ENCODE results near the gene UNC5CL. TPM values are rescaled to one million over a fixed set of nuclear protein-coding genes. Genes with fewer than 3 reads are reported as not detected.

The UNC5CL gene
- total RNA-seq, 1 experiment from 2014 or later, result 0.81 TPM

DNA sequence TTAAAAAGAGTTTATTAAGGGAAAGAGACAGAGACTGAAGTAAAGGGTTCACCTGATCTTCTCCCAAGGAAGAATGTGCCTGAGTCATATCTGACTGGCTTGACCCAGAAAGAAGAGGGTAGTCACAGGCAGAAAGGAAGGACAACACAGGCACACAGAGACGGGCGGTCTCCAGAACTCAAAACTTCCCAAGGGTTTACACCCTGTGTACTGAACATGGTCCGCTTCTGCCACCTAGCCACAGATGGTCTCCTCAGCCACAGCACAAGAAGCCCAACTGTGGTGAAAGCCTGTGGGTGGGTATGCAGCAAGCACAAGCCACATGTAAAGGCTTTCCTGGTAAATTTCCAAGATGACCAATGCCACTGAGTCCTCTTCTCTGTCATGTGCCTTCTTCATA is 17.2 kb downstream of the UNC5CL start:
- Histone ChIP-seq H2BK120ac (ENCODE audit: low read depth, low read length, poor library complexity, severe bottlenecking) (no peak overlapping the region), H3K56ac (ENCODE audit: insufficient read length, low read depth, low read length) (no peak overlapping the region), H2BK20ac (ENCODE audit: low read depth, low read length, poor library complexity, severe bottlenecking) (no peak overlapping the region), H4K91ac (ENCODE audit: insufficient read length, low read depth, low read length) (no peak overlapping the region), H3K27ac (ENCODE audit: insufficient read length, low read depth, low read length) (no peak overlapping the region), H2BK5ac (ENCODE audit: insufficient read length, low read length) (no peak overlapping the region), H3K9ac (ENCODE audit: extremely low read depth, insufficient read length, low read length) (no peak overlapping the region), H3K23me2 (ENCODE audit: insufficient read length, low read depth, low read length, poor library complexity, severe bottlenecking) (no peaks in the 10 kb centered on the region), H2AFZ (ENCODE audit: low read length) (no peak overlapping the region), H3K4me1 (ENCODE audit: insufficient read depth, low read length) (no peaks in the 10 kb centered on the region; the same call in 1 of the 2 replicates), H3K79me2 (ENCODE audit: insufficient read depth, low read length) (no peaks in the 10 kb centered on the region), H3T11ph (ENCODE audit: low read length) (no peak overlapping the region), H3K27me3 (ENCODE audit: insufficient read depth, low read length) (no peaks in the 10 kb centered on the region), H4K20me1 (ENCODE audit: control insufficient read depth, insufficient read depth, insufficient read length) (no peaks in the 10 kb centered on the region), H3K9me3 (ENCODE audit: control insufficient read depth, low read depth, low read length) (no peaks in the 10 kb centered on the region), H3K18ac (ENCODE audit: insufficient read length, low read depth, low read length) (no peak overlapping the region), H4K5ac (ENCODE audit: insufficient read length, low read depth, low read length) (no peak overlapping the region), H3K23ac (ENCODE audit: insufficient read length, low read depth, low read length) (no peak overlapping the region), H2BK15ac (ENCODE audit: low read depth, low read length) (no peak overlapping the region), H2AK5ac (ENCODE audit: insufficient read length, low read length) (no peak overlapping the region), H2BK12ac (ENCODE audit: insufficient read length, low read depth, low read length) (no peak overlapping the region), H3K79me1 (ENCODE audit: insufficient read depth, low read depth, low read length, poor library complexity, severe bottlenecking) (no peaks in the 10 kb centered on the region), H3K4ac (ENCODE audit: low read depth, low read length) (no peak overlapping the region), H3K4me2 (ENCODE audit: insufficient read depth, insufficient read length, low read length) (no peak overlapping the region), H4K8ac (replicated peaks; ENCODE audit: insufficient read length, low read depth, low read length) (no peak overlapping the region), H3K14ac (ENCODE audit: insufficient read depth, low read length) (no peak overlapping the region)
- no CpG with 5 or more reads among the region's 3 CpGs for WGBS (ENCODE audit: extremely low coverage, insufficient read length, low lambda C conversion rate)
- no peaks in the 10 kb centered on the region for H3K9me3 Mint-ChIP-seq
- H3K4me1 Mint-ChIP-seq, result peaks cover 4 to 8% of the 10 kb centered on the region in 2 experiments; a peak in 2 of 4 replicates
- TF ChIP-seq, protein P1, sequence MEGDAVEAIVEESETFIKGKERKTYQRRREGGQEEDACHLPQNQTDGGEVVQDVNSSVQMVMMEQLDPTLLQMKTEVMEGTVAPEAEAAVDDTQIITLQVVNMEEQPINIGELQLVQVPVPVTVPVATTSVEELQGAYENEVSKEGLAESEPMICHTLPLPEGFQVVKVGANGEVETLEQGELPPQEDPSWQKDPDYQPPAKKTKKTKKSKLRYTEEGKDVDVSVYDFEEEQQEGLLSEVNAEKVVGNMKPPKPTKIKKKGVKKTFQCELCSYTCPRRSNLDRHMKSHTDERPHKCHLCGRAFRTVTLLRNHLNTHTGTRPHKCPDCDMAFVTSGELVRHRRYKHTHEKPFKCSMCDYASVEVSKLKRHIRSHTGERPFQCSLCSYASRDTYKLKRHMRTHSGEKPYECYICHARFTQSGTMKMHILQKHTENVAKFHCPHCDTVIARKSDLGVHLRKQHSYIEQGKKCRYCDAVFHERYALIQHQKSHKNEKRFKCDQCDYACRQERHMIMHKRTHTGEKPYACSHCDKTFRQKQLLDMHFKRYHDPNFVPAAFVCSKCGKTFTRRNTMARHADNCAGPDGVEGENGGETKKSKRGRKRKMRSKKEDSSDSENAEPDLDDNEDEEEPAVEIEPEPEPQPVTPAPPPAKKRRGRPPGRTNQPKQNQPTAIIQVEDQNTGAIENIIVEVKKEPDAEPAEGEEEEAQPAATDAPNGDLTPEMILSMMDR (conservative IDR thresholded peaks at IDR 0.05), result peak; percentile 38; the same call in 2 of the 3 replicates
- H3K4me3 Mint-ChIP-seq, result no peak overlapping the region
- 0 out of 7 replicates have a peak, but pooled peaks cover 0 to 4% (median 0%) of the 10 kb centered on the region in 3 experiments for H3K36me3 Mint-ChIP-seq (ENCODE audit: insufficient read depth in 1 of 3, low read depth in 3 of 3)
- H3K27ac Mint-ChIP-seq, result no peak overlapping the region
- H3K27me3 Mint-ChIP-seq (ENCODE audit: low read depth), result no peaks in the 10 kb centered on the region; the same call in 1 of the 2 replicates
- no peak for DNase-seq
